H9 (cell line): ENCODE data around the gene BTNL8. TPM values are rescaled to one million over a fixed set of nuclear protein-coding genes. Genes with fewer than 3 reads are reported as not detected.

ENCODE experiments used
- DNase-seq: peaks from one replicate; pipeline ENCODE4 v3.0.0-alpha.2; 2017
- H2AFZ ChIP-seq: one replicate; pipeline ENCODE4 v1.6.1; 2013; ENCODE audit warnings: mild to moderate bottlenecking, low read length, control low read depth, moderate library complexity
- H2AK5ac ChIP-seq: 2 replicates; pipeline ENCODE4 v1.6.1; 2013; ENCODE audit warnings: low read length, control low read depth, mixed read lengths; ENCODE audit not compliant: insufficient read length
- H2BK120ac ChIP-seq: one replicate; pipeline ENCODE4 v1.6.1; 2013; ENCODE audit warnings: low read depth, mild to moderate bottlenecking, low read length, control low read depth, inconsistent platforms; ENCODE audit not compliant: poor library complexity, severe bottlenecking
- H2BK12ac ChIP-seq: 2 replicates; pipeline ENCODE4 v1.6.1; 2013; ENCODE audit warnings: low read length, control low read depth, mixed read lengths, low read depth; ENCODE audit not compliant: insufficient read length
- H2BK15ac ChIP-seq: 2 replicates; pipeline ENCODE4 v1.6.1; 2013; ENCODE audit warnings: low read depth, low read length, control low read depth
- H2BK20ac ChIP-seq: one replicate; pipeline ENCODE4 v1.6.1; 2013; ENCODE audit warnings: low read depth, mild to moderate bottlenecking, low read length, control low read depth, inconsistent platforms; ENCODE audit not compliant: poor library complexity, severe bottlenecking
- H2BK5ac ChIP-seq: 2 replicates; pipeline ENCODE4 v1.6.1; 2013; ENCODE audit warnings: low read length, control low read depth, mixed read lengths; ENCODE audit not compliant: insufficient read length
- H3K14ac ChIP-seq: 2 replicates; pipeline ENCODE4 v1.6.1; 2013; ENCODE audit warnings: low read length, control low read depth; ENCODE audit not compliant: insufficient read depth
- H3K18ac ChIP-seq: 2 replicates; pipeline ENCODE4 v1.6.1; 2013; ENCODE audit warnings: low read depth, mild to moderate bottlenecking, mixed read lengths, low read length, control low read depth; ENCODE audit not compliant: insufficient read length
- H3K23ac ChIP-seq: 2 replicates; pipeline ENCODE4 v1.6.1; 2013; ENCODE audit warnings: low read length, control low read depth, mixed read lengths, low read depth; ENCODE audit not compliant: insufficient read length
- H3K23me2 ChIP-seq: 2 replicates; pipeline ENCODE4 v1.6.1; 2013; ENCODE audit warnings: low read depth, mild to moderate bottlenecking, mixed read lengths, low read length, control low read depth; ENCODE audit not compliant: insufficient read length, poor library complexity, severe bottlenecking
- H3K27ac ChIP-seq: 2 replicates; pipeline ENCODE4 v1.5.1; 2013; ENCODE audit warnings: low read length, control low read depth, mixed read lengths, low read depth; ENCODE audit not compliant: insufficient read length
- H3K27me3 ChIP-seq: 2 replicates; pipeline ENCODE4 v1.6.1; 2013; ENCODE audit warnings: low read length, control low read depth, inconsistent platforms; ENCODE audit not compliant: insufficient read depth
- H3K4ac ChIP-seq: 2 replicates; pipeline ENCODE4 v1.6.1; 2013; ENCODE audit warnings: low read depth, mild to moderate bottlenecking, control low read depth, inconsistent platforms, low read length, moderate library complexity
- H3K4me1 ChIP-seq: 2 replicates; pipeline ENCODE4 v1.6.1; 2013; ENCODE audit warnings: low read length, control low read depth, inconsistent platforms; ENCODE audit not compliant: insufficient read depth
- H3K4me2 ChIP-seq: 2 replicates; pipeline ENCODE4 v1.6.1; 2013; ENCODE audit warnings: low read length, control low read depth, mixed read lengths; ENCODE audit not compliant: insufficient read length, insufficient read depth
- H3K56ac ChIP-seq: 2 replicates; pipeline ENCODE4 v1.6.1; 2013; ENCODE audit warnings: low read depth, mild to moderate bottlenecking, mixed read lengths, low read length, control low read depth; ENCODE audit not compliant: insufficient read length
- H3K79me1 ChIP-seq: 2 replicates; pipeline ENCODE4 v1.6.1; 2013; ENCODE audit warnings: low read depth, mild to moderate bottlenecking, moderate library complexity, low read length, control low read depth, inconsistent platforms; ENCODE audit not compliant: insufficient read depth, poor library complexity, severe bottlenecking
- H3K79me2 ChIP-seq: 2 replicates; pipeline ENCODE4 v1.6.1; 2013; ENCODE audit warnings: low read length, control low read depth, inconsistent platforms; ENCODE audit not compliant: insufficient read depth
- H3K9ac ChIP-seq: 2 replicates; pipeline ENCODE4 v1.6.1; 2013; ENCODE audit warnings: low read length, control low read depth, mixed read lengths; ENCODE audit not compliant: insufficient read length; ENCODE audit errors: extremely low read depth
- H3K9me3 ChIP-seq: one replicate; pipeline ENCODE4 v1.6.1; 2013; ENCODE audit warnings: low read depth, low read length, inconsistent platforms; ENCODE audit not compliant: control insufficient read depth
- H3T11ph ChIP-seq: one replicate; pipeline ENCODE4 v1.6.1; 2013; ENCODE audit warnings: mild to moderate bottlenecking, low read length, control low read depth, inconsistent platforms
- H4K20me1 ChIP-seq: one replicate; pipeline ENCODE4 v1.6.1; 2013; ENCODE audit not compliant: control insufficient read depth, insufficient read length, insufficient read depth
- H4K5ac ChIP-seq: 2 replicates; pipeline ENCODE4 v1.6.1; 2013; ENCODE audit warnings: low read depth, mild to moderate bottlenecking, mixed read lengths, low read length, control low read depth; ENCODE audit not compliant: insufficient read length
- H4K8ac ChIP-seq: replicated peaks from 2 replicates; pipeline ENCODE4 v1.6.1; 2013; ENCODE audit warnings: low read length, control low read depth, mixed read lengths, low read depth; ENCODE audit not compliant: insufficient read length
- H4K91ac ChIP-seq: 2 replicates; pipeline ENCODE4 v1.6.1; 2013; ENCODE audit warnings: low read depth, mild to moderate bottlenecking, moderate library complexity, mixed read lengths, low read length, control low read depth; ENCODE audit not compliant: insufficient read length
- H3K27ac Mint-ChIP-seq, 3 experiments: 2 replicates in 2 of 3; 3 replicates in 1 of 3; pipeline ENCODE4 v1.8.0; 2020 to 2021; ENCODE audit warnings: mixed read lengths in 3 of 3, mild to moderate bottlenecking in 1 of 3, moderate library complexity in 1 of 3
- H3K27me3 Mint-ChIP-seq: 2 replicates; pipeline ENCODE4 v1.8.0; 2021; ENCODE audit warnings: low read depth, mild to moderate bottlenecking, moderate library complexity, mixed read lengths
- H3K36me3 Mint-ChIP-seq, 3 experiments: 2 replicates in 2 of 3; 3 replicates in 1 of 3; pipeline ENCODE4 v1.8.0; 2020 to 2021; ENCODE audit warnings: low read depth in 3 of 3, mixed read lengths in 3 of 3; ENCODE audit not compliant: insufficient read depth in 1 of 3
- H3K4me1 Mint-ChIP-seq, 2 experiments: 2 replicates each; pipeline ENCODE4 v1.8.0; 2020; ENCODE audit warnings: mixed read lengths in 2 of 2
- H3K4me3 Mint-ChIP-seq, 2 experiments: 2 replicates in 1 of 2; 3 replicates in 1 of 2; pipeline ENCODE4 v1.8.0; 2020 to 2021; ENCODE audit warnings: mild to moderate bottlenecking in 2 of 2, mixed read lengths in 2 of 2, moderate library complexity in 1 of 2
- H3K9me3 Mint-ChIP-seq, 2 experiments: 2 replicates in 1 of 2; 3 replicates in 1 of 2; pipeline ENCODE4 v1.8.0; 2020; ENCODE audit warnings: mild to moderate bottlenecking in 2 of 2, mixed read lengths in 2 of 2, moderate library complexity in 1 of 2
- CTCF ChIP-seq: fragments of 200-600 bp; sonication (generic); conservative IDR thresholded peaks from 3 replicates; pipeline ENCODE4 v1.8.0; 2021; ENCODE audit warnings: antibody characterized with exemption, mild to moderate bottlenecking
- WGBS: extraction: QIAGEN DNeasy Blood & Tissue Kit; methylation state at CpG from one replicate; pipeline ENCODE4 v1.1.7; 2013; ENCODE audit warnings: missing lambda C conversion rate, low lambda C conversion rate, mixed read lengths; ENCODE audit not compliant: insufficient read length; ENCODE audit errors: extremely low coverage; 5-methylcytosine and 5-hydroxymethylcytosine counted together
- total RNA-seq: library from RNA; stranded (reverse); gene quantifications from 2 replicates; pipeline ENCODE4 v1.2.1, GENCODE V29; 2021

Gene BTNL8
- total RNA-seq, 1 experiment from 2014 or later: 0.13 TPM

- Histone ChIP-seq H3K27ac (no peak overlapping the region), H2BK120ac (no peak overlapping the region), H2BK15ac (no peak overlapping the region), H4K8ac (no peak overlapping the region), H3K4me1 (no peaks in the 10 kb centered on the region), H3K14ac (no peak overlapping the region), H2BK20ac (no peak overlapping the region), H3K56ac (no peak overlapping the region), H2BK12ac (no peak overlapping the region), H3K79me2 (no peaks in the 10 kb centered on the region), H3K18ac (no peak overlapping the region), H3K9me3 (no peaks in the 10 kb centered on the region), H3K4me2 (no peak overlapping the region), H4K5ac (no peak overlapping the region), H2BK5ac (no peak overlapping the region), H2AK5ac (no peak overlapping the region), H3K27me3 (no peaks in the 10 kb centered on the region), H3K4ac (no peak overlapping the region), H4K20me1 (no peaks in the 10 kb centered on the region), H3K9ac (no peak overlapping the region), H4K91ac (no peak overlapping the region), H3K23me2 (no peaks in the 10 kb centered on the region), H3K23ac (no peak overlapping the region), H2AFZ (no peak overlapping the region), H3T11ph (no peak overlapping the region), H3K79me1 (no peaks in the 10 kb centered on the region)
- DNase-seq: no peak
- H3K27me3 Mint-ChIP-seq: no peaks in the 10 kb centered on the region; the same call in 1 of the 2 replicates
- no CpG with 5 or more reads among the region's 5 CpGs for WGBS
- peaks cover 0 to 2% of the 10 kb centered on the region in 2 experiments; a peak in 2 of 4 replicates for H3K4me1 Mint-ChIP-seq
- H3K4me3 Mint-ChIP-seq: no peak overlapping the region
- H3K27ac Mint-ChIP-seq: no peak overlapping the region
- H3K9me3 Mint-ChIP-seq: peaks cover 2 to 3% of the 10 kb centered on the region in 2 experiments; a peak in 2 of 5 replicates
- no peak for TF ChIP-seq CTCF
- H3K36me3 Mint-ChIP-seq: no peaks in the 10 kb centered on the region
Observed at GRCh38 chr5:180990882-180991242, 91.9 kb downstream of the BTNL8 start.

Other genes starting within 250 kb of the BTNL8 start
- gene FLT4, start 249.6 kb upstream of the BTNL8 start, total RNA-seq: 6.1 and 6.3 TPM in 2 replicates
- not detected in 2 replicates for gene OR2Y1, start 159.1 kb upstream of the BTNL8 start, total RNA-seq
- 72.2 and 72.7 TPM in 2 replicates for gene MGAT1, start 96.4 kb upstream of the BTNL8 start, total RNA-seq
- gene ZFP62, start 37.9 kb upstream of the BTNL8 start, total RNA-seq: 16.2 and 19.6 TPM in 2 replicates
- not detected in 2 replicates for gene BTNL3, start 89.7 kb downstream of the BTNL8 start, total RNA-seq
- 0.88 and 0.96 TPM in 2 replicates for gene BTNL9, start 141.1 kb downstream of the BTNL8 start, total RNA-seq
- gene OR2V1, start 232.0 kb downstream of the BTNL8 start, total RNA-seq: not detected in 2 replicates
- not detected in 2 replicates for gene OR2V2, start 248.4 kb downstream of the BTNL8 start, total RNA-seq